HG02885 (cell line): Measurements from ENCODE around the gene SIPA1L2.
A peak's percentile ranks its signal among the peaks of the same experiment; 100 is the strongest.

Source experiments
- ATAC-seq: cut with Tn5 transposase; IDR thresholded peaks from one replicate; pipeline ENCODE4 v1.9.1; 2021; ENCODE audit warnings: mild to moderate bottlenecking; ENCODE audit not compliant: unreplicated experiment, poor library complexity

SIPA1L2 gene

GRCh38 chr1:232650845-232651244, 20.9 kb upstream of the SIPA1L2 start:
- ATAC-seq: no peak

- ATAC-seq: no peak
Observed at GRCh38 chr1:232650418-232650817, 20.5 kb upstream of the SIPA1L2 start.

- ATAC-seq: no peak
Observed at GRCh38 chr1:232648316-232648715, 18.4 kb upstream of the SIPA1L2 start.

- no peak for ATAC-seq
Observed at GRCh38 chr1:232644209-232644608, 14.3 kb upstream of the SIPA1L2 start.

GRCh38 chr1:232643251-232643650, 13.3 kb upstream of the SIPA1L2 start:
- no peak for ATAC-seq

GRCh38 chr1:232641507-232641906, 11.6 kb upstream of the SIPA1L2 start:
- ATAC-seq: no peak

GRCh38 chr1:232636799-232637198, 6.9 kb upstream of the SIPA1L2 start:
- no peak for ATAC-seq

- peak; percentile 72 for ATAC-seq
Observed at GRCh38 chr1:232635778-232636356, 5.9 kb upstream of the SIPA1L2 start.

- no peak for ATAC-seq
Observed at GRCh38 chr1:232635279-232635678, 5.3 kb upstream of the SIPA1L2 start.

GRCh38 chr1:232634096-232634495, 4.2 kb upstream of the SIPA1L2 start:
- ATAC-seq: no peak

- ATAC-seq: no peak
Observed at GRCh38 chr1:232630894-232631195, 912 bp upstream of the SIPA1L2 start.

- ATAC-seq: peak; percentile 49
Observed at GRCh38 chr1:232629250-232630046, 485 bp downstream of the SIPA1L2 start.

GRCh38 chr1:232628335-232629249, 1.3 kb downstream of the SIPA1L2 start:
- ATAC-seq: no peak

- ATAC-seq: no peak
Observed at GRCh38 chr1:232627645-232628334, 2.1 kb downstream of the SIPA1L2 start.

- ATAC-seq: no peak
Observed at GRCh38 chr1:232627171-232627570, 2.8 kb downstream of the SIPA1L2 start.

- ATAC-seq: no peak
Observed at GRCh38 chr1:232626452-232626851, 3.5 kb downstream of the SIPA1L2 start.

- no peak for ATAC-seq
Observed at GRCh38 chr1:232625319-232625868, 4.5 kb downstream of the SIPA1L2 start.

GRCh38 chr1:232624546-232625281, 5.2 kb downstream of the SIPA1L2 start:
- no peak for ATAC-seq

GRCh38 chr1:232622981-232623380, 7.0 kb downstream of the SIPA1L2 start:
- no peak for ATAC-seq

- no peak for ATAC-seq
Observed at GRCh38 chr1:232622378-232622777, 7.6 kb downstream of the SIPA1L2 start.
